Stimulated activated CD4-positive, alpha-beta T cell treated with anti-CD3 and anti-CD28 coated beads, Interleukin-15, amount 100 ng/mL, for 24 hours (primary cell): Measurements from ENCODE around the gene CMSS1.

Experiments used
- DNase-seq: peaks from one replicate; pipeline ENCODE4 v3.0.0-alpha.2; 2020

CMSS1 gene

DNA sequence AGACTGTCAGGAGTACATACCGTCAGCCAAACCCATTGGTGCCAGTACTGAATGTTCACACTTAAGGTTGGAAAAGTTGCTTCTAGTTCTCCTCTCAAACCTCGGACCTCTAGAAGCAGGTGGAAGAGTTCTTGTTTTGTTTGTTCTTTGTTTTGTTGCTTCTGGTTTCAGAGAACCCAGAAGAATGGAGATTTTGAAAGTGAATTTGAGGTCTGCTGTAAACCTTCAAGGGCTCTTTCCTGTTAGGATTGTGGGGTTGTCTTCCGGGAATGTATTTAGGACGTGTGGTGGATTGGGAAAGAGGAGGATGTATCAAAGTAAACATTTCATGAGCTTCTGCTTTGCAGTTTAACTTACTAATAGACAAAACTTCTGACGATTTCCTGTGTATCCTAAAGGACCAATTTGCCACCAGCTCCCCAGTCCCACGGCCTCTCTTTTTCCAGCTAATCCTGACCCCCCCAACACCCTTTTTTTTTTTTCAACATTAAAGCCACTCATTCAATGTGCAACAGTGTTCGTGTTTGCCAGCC is 246.3 kb downstream of the CMSS1 start:
- DNase-seq, result no peak

DNA sequence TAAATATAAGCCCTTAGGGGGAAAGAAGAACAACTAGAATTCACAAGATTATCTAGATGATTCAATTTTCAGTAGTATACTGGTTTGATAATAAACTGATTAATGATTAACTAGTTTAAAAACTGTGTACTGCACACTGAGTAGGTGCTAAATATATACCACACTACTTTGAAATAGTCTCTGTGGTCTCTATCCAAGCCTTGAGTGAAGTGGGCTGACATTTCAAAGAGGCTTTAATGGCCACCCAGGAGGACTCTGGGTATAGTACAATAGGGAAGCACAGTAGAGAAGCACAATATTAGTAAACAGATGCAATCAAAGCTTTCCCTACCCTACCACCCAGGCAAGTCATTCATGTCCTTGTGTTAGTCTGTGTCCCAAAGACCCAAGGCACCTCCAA is 249.9 kb downstream of the CMSS1 start:
- DNase-seq, result no peak

DNA sequence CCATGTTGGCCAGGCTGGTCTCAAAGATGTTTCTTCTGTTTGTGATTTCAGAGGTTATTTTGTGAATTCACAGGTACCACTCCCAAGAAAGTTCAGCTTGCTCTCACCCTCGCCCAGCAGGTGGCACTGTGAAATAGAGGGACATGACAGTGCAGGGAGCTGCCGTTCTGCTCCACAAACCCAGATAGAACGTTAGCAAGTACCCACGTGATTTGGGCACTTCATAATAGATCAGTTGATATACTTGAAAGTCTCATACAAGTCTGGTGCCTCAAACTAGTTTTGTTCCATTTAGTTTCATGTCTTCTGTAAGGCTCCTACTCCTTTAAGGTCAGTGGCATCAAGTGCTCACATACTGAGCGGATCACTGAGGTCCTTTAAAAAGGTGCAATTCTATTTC is 251.2 kb downstream of the CMSS1 start:
- DNase-seq, result peak; percentile 86

DNA sequence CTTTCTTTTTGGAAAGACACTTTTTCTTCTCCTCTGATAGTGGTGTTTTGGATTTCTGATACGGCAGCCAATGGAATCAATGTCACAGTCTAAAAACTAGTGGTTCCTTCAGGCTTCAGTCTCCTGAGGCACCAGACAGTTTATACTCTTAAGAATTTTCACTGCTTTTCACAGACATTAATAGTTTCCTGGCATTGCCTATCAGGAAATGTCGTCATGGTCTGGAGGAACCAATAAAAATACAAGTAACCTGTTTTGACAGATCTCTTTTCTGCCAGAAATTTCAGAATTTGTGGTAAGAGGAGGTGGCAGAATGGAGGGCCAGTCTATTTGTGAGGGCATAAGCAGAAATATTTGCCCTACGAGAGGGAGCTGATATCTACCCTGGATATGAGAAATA is 251.8 kb downstream of the CMSS1 start:
- no peak for DNase-seq

DNA sequence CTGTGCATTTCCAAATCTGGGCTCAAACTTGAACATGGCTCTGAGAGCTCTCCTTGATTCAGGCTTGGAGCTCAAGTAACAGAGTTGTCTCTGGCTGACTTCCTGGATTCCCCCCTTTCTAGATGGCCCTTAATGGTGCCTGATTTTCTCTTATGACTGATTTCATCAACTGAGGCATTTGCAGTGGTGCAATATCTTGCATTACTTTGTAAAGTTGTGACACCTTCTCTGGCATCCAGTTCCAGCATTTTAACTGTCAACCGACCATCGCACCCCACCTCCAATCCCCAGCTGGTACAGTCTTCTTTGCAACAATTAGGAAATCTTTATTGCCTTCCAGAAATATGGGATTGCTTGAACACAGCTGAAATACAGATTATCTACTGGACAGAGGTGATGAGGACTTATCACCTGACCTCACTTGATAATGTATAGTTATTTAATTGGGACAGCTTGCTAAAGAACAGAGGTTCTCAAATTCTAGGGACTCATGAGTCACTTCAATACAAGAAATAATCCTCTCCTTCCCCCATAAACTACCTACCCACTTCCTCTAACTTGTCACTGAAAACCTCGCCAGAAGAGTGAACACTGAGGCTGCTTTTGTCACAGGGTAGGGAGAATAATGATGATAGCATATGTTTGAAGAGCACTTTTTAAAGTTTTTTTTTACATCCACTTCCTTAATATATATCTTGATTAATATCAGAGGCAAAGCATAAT is 254.8 kb downstream of the CMSS1 start:
- no peak for DNase-seq

DNA sequence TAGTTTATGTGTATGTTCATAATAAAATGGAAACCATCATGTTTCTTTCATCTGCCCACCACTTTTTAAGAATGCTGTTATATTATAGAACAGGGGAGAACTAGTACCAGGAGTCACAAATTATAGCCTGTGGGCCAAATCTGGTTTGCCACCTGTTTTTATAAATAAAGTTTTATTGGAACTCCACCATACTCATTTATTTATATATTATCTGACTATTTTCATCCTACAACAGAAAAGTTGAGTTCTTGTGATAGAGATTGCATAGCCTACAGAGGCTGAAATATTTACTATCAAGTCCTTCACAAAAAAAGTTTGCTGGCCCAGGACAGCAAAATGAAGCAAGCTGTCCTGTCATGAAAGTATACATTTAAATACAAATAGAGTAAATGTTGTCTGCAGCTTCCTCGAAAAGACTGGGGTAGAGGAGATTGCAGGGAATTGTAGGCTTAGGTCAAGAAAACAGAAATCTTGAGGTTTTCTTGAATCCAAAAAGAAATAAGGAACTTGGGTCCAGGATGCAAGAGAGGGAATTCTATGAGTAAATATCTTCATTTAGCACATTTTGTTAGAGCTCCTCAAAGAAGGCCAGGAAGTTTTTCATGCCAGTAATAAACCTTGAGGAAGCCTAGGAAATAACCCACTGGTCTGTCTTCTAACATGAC is 255.5 kb downstream of the CMSS1 start:
- DNase-seq, result no peak

DNA sequence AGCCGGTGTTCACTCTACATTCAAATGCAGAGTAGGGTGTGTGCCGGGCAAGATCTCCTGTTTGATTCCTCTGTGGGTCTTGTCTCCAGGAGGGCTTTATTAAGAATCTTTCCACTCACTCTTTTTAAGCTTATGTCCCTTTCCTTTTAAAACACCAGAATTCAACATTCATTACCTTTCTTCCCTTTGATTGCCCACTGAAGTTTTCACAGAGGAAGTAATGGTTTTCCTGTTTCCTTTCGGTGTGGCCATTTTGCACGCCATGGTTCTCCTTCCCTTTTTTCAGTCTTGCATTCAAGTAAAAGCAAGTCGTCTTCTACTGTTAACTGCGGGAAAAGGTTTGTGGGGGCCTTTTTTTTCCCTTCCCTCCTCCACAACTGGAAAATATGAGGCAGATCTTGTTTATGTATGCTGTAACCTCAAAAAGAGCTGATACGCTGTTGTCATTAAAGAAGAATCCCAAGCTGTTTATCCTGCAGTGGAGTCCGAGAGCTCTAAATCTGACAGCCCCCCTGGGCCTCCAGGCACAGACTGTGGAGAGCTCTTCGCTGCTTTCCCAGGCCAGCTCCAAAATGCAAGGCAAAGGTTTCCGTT is 256.1 kb downstream of the CMSS1 start:
- DNase-seq, result peak; percentile 22

DNA sequence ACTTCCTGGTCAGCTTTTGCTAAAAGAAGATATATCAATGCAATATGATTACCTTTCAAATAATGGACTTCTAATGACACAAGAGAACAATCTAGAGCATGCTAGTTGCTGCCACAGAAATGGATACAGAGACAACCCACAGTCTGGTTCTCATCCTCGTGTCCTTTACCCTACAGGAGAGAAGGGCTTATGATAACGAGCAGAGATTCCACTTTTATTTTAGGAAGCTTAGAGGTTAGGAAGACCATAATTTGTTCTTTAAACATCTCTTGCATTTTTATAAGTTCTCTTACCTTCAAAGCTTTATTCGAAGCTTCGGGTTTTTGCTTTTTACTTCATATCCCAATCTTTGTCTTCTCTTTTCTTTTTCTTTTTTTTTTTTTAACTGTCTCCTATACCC is 257.5 kb downstream of the CMSS1 start:
- no peak for DNase-seq

DNA sequence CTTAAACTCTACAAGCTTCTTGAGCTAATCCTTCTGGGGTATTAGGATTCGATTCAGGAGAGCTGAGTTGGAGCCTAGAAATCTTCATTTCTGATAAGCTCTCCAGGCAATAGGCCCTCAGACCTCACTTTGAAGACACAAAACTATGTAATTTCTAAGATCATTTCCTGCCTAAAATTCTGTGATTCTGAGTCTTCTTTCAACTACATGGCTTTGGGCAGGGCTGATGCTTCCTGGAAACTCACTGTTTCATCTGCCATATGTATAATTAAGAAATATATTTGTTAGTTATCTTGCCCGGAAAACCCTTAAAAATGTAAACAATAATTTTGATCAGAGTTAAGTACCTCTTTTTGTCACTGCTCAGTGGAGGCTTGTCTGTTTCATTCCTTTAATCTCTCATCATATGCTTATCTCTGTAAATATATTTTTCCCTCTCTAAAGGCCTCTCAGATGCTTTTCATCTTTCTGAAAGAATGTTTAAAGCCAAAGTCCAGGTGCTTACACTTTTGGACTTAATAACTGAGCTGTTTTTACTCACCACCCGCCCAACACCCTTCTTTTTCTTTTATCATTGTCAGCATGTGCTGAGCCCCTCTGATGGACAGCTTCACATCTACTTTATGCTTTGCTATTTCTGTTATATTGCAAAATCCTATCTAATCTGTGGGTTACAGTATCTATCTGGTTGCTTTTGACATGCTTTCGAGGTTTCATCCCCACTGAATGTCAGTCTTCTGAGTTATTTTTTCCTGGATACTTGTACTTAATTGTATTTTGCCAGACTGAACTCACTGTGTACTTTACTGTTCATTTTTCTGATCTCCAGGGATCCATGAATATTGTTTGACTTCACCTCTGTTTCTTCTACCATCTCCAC is 258.4 kb downstream of the CMSS1 start:
- DNase-seq, result no peak

DNA sequence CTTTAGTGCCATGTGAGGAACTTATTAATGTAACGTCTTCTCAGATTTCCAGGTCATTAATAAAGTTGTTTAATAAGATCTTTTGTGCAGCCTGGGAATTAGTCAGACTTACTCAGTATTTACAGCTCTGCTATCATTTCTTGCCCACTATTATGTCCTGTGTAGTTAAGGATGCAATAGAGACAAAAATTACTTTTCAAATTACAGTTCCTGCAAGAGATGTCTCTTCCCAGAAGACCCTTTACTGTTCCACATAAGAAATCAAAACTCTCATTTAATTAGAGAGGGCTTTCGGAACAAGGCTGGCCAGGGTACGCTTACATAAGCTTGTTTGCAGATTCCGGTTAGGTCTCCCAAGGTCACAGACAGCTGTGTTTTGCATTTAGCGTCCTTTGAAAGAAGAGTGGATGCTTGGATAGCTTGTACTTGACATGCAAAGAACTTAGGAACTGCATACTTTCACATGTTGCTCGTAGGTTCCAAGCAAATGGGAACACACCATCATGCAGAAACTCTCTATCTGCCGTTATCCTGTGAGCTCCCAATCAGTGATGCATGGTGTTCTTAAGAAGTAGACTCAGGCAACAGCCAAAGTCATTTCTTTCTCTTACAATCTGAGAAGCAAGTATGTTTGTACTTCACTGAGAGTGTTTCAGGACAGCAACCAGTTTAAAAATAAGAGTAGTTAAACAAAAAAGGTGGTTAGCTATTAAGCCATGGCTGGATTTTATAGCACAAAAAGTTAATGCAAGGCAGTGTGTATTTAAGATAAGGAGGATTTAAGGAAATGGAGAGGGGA is 259.3 kb downstream of the CMSS1 start:
- no peak for DNase-seq

DNA sequence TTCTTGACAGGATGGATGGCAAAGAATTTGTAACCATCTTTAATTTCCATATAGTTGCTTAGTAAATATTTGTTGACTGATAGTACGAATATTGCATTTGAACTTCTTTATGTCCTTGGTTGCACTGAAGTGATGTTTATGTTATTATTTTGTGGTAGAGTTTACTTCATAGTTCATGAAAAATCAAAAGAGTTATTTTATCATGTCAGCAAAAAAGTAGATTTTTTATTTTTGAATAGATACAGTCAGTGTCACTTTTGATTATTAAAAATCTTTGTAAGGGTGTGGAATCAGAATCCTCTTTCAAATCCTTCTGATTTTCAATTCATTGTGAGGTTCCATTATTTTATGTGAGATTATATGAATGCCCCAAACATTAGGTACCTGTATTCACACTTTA is 261.7 kb downstream of the CMSS1 start:
- no peak for DNase-seq

DNA sequence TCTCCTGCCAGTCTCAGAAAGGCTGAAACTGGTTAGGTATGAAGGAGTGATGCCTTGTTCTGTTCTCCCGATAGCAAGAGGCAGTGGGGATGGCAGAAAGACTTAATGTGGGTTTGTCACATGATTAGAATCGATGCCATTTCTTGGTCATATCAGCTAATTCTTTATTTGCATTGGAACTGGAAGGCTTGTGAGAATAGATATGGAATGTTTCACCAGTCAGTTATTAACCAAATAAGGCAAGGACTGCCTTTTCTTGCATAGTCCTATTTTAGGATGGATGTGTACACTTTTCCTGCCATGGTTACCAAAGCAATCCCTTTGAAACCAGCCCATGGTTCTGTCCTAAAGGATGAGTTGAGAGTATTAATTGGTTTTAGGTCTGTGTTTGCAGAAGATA is 262.9 kb downstream of the CMSS1 start:
- no peak for DNase-seq

DNA sequence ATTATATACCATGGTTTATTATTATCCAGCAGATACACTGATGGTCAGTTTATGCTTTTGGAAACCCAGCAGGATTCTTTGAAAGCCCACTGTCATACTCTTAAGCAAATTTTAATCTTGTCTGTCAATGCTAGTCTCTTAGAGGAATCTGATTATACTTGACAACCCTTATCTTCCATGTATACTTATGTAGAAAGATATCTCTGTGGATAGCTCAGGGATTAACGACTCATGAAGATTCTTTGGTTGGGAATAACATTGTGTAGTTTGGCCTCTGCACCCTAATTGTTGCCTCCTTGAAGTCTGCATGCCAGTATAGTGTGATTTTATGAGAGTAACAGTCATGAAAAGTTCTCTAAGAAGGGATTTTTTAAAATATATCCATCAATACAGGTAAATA is 263.6 kb downstream of the CMSS1 start:
- DNase-seq, result no peak

DNA sequence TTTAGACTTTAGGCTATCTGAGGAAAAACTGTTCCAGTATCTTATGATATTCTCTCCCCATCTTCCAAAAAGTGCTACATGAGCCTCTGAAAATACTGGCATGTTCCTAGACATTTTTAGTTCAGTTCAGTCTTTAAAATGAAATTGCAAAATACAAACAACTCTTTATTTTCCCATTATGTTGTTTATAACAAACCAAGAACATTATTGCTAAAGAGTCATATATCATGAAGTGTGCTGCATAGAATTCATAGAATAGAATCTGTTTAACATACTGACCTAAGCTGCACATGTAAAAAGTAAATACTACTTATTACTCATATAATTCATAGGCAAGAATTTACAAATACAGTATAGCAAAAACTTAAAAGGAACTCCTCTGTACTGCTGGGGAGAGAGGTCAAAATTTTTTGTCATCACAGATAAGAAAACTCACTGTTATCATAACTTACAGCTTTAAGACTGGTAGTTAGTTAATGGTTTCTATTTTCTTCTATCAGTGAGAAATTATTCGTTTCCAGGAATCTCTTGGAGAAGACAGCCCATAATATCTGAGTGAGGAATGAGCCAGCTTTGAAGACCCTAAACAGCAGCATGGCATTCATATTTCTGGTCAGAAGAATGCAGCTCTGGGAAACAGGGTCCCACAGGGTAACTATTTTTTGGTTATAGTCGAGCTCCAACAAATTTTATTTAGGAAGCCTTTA is 264.5 kb downstream of the CMSS1 start:
- DNase-seq, result no peak

DNA sequence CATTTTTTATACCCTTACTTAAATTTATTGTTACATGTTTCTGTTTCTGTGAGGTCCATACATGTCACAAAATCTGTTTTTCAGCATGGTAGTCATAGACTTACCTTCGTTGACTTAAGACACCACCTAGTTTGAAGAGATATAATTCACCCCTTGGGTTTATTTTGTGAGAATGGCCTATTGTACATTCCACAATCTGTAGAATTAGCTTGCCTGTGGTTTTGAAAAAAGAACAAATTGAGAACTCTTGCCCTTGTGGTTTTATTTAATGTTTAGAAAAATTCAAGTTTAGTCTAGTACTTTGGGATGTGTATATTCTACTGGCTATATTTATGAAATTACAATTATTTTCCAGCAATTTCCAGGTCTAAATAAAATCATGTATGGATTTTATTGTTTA is 265.1 kb downstream of the CMSS1 start:
- DNase-seq, result no peak

DNA sequence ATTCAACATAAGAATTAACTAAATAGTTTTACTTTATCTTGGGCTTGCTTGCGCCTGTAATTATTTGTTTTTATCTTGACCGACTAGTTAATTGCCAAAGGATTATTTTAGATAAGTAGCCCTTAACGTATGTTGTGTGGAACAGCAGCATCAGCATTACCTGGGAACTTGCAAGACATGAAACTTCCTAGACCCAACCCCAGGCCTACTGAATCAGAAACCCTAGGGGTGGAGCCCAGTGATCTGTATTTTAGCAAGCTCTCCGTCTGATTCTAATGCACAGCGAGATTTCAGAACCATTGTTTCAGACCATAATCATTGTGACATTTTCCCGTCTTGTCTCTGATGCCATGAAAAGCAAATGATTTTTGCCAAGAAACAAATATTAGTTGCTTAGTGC is 265.5 kb downstream of the CMSS1 start:
- no peak for DNase-seq

DNA sequence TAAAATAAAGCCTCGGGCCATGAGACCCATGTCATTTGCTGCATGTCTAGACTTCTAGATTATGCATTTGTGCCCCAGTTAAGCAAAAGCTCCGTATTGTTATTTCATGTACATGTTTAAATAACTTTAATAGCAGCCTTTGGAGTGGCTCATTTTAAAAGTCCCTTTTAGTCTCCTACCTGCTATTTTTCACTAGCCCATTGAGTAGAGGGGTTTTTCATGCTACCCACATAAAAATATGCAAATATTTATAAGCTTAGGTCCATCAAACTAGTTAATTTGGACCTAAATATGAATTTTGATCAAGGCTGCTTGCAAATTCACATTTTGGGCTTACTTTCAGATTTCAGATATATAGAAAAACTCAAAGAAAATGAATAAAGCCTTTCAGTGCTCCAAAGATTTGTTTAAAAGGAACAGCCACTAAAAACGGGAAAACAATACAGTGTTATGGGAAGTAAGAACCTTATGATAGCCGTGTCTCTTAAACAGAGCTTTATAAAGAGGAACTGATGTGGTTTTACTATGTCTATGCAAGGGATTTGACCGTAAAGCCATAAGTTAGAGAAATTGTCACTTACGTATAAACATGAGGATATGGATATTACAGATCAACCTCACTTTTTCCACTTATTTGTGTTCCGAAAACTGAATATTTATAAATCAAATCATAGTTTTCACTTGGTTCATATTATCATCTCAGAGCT is 266.6 kb downstream of the CMSS1 start:
- DNase-seq, result no peak

DNA sequence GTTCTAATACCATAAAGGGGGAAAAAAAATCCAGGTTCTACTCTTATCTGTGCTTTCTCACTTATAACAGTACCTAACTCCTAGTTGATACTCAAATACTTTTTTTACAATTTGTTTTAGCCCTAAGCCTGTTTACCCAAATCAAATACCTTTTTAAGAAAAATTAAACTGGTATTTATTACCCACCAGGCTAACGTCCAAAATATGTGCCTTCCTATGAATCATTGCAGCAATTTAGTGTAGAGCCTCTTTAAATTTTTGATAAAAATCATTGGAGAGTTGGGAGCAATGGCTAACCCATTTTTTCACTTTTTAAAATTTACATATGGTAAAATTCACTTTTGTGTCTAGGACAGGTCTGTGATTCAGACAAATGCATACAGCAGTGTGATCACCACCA is 268.7 kb downstream of the CMSS1 start:
- no peak for DNase-seq

DNA sequence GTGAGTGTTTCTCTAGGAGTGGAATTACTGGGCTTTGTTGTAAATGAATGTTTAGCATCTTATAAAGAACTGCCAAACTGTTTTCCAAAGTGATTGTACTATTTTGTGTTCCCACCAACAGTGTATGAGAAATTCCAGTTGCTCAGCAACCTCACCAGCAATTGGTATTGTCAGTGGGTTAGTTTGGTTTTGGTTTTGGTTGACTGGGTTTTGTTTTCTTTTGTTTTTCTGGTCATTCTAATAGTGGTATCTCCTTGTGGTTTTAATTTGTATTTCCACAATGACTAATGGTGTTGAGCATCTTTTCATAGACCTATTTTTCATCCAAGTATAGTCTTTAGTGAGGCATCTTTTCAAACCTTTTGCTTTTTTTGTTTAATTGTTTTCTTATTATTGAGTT is 269.5 kb downstream of the CMSS1 start:
- DNase-seq, result no peak

DNA sequence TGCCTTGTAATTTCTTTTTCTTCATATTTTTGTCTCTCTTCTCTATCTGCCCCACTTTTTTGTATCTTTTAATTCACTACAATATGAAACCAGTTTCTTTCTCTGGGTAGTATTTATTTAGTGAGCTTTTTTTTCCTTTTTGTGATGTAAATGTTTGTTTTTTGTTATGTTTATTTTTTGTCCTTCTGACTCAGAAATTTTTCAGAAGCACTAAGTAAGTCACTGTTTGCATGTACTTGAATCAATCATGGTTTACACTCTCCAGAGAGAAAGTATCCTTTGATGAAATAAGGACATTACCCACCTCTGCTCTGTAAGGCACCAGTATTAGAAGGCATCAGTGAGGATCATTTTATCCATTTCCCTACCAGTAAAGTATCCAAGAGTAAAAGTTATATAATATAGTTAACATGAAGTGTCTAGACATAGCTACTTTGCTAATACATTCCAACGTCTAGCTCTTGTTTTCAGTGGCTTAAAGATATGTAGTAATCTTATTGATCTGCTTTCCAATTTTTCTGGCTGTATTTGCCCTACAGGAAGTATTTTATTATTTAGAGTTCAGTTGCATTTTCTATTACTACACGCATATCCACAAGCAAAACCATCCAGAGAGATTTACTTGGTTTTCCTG is 271.2 kb downstream of the CMSS1 start:
- DNase-seq, result no peak
